Trophoblast cell (in vitro differentiated cells and primary cell): ENCODE data around the gene TRIM65.

Source experiments
- DNase-seq, 2 donors: peaks; one replicate each; pipeline ENCODE4 v3.0.0-alpha.2; 2016
- H2AFZ ChIP-seq: 2 replicates; pipeline ENCODE4 v1.6.1; 2013; ENCODE audit warnings: low read length, moderate library complexity, mild to moderate bottlenecking; ENCODE audit not compliant: insufficient read depth, poor library complexity
- H2AK5ac ChIP-seq: 2 replicates; pipeline ENCODE4 v1.6.1; 2013; ENCODE audit warnings: mild to moderate bottlenecking, low read length
- H2BK120ac ChIP-seq: 2 replicates; pipeline ENCODE4 v1.6.1; 2013; ENCODE audit warnings: low read length, mild to moderate bottlenecking, moderate library complexity; ENCODE audit not compliant: insufficient read depth, poor library complexity
- H2BK12ac ChIP-seq: 2 replicates; pipeline ENCODE4 v1.6.1; 2013; ENCODE audit warnings: mild to moderate bottlenecking, low read length, moderate library complexity
- H2BK5ac ChIP-seq: 2 replicates; pipeline ENCODE4 v1.6.1; 2013; ENCODE audit warnings: low read length, low read depth, moderate library complexity, mild to moderate bottlenecking; ENCODE audit not compliant: poor library complexity
- H3K14ac ChIP-seq: 2 replicates; pipeline ENCODE4 v1.6.1; 2013; ENCODE audit warnings: mild to moderate bottlenecking, low read length
- H3K18ac ChIP-seq: 2 replicates; pipeline ENCODE4 v1.6.1; 2013; ENCODE audit warnings: mild to moderate bottlenecking, low read length
- H3K23ac ChIP-seq: 2 replicates; pipeline ENCODE4 v1.6.1; 2013; ENCODE audit warnings: low read length
- H3K27ac ChIP-seq: 2 replicates; pipeline ENCODE4 v1.5.1; 2013; ENCODE audit warnings: low read depth, mild to moderate bottlenecking, inconsistent platforms, low read length, moderate library complexity
- H3K27me3 ChIP-seq: 2 replicates; pipeline ENCODE4 v1.6.1; 2013; ENCODE audit warnings: inconsistent platforms, mild to moderate bottlenecking, low read length, moderate library complexity; ENCODE audit not compliant: insufficient read depth
- H3K36me3 ChIP-seq, 2 experiments: 1 replicate in 1 of 2; 2 replicates in 1 of 2; pipeline ENCODE4 v1.6.1; 2013; ENCODE audit warnings: low read length in 2 of 2, mild to moderate bottlenecking in 2 of 2, moderate library complexity in 1 of 2; ENCODE audit not compliant: insufficient read depth in 2 of 2, control insufficient read depth in 1 of 2
- H3K4ac ChIP-seq: 2 replicates; pipeline ENCODE4 v1.6.1; 2013; ENCODE audit warnings: low read depth, mild to moderate bottlenecking, low read length, moderate library complexity
- H3K4me1 ChIP-seq, 2 experiments: 1 replicate in 1 of 2; 2 replicates in 1 of 2; pipeline ENCODE4 v1.6.1; 2013; ENCODE audit warnings: low read length in 2 of 2, mild to moderate bottlenecking in 2 of 2, moderate library complexity in 1 of 2; ENCODE audit not compliant: insufficient read depth in 2 of 2, control insufficient read depth in 1 of 2
- H3K4me2 ChIP-seq: 2 replicates; pipeline ENCODE4 v1.6.1; 2013; ENCODE audit warnings: inconsistent platforms, mild to moderate bottlenecking, low read length, moderate library complexity
- H3K4me3 ChIP-seq: 2 replicates; pipeline ENCODE4 v1.5.1; 2013; ENCODE audit warnings: mild to moderate bottlenecking, low read depth, low read length, inconsistent platforms
- H3K79me1 ChIP-seq: one replicate; pipeline ENCODE4 v1.6.1; 2013; ENCODE audit warnings: low read length
- H3K79me2 ChIP-seq: 2 replicates; pipeline ENCODE4 v1.6.1; 2013; ENCODE audit warnings: low read length, mild to moderate bottlenecking; ENCODE audit not compliant: control insufficient read depth, insufficient read depth, poor library complexity
- H3K9ac ChIP-seq: 2 replicates; pipeline ENCODE4 v1.6.1; 2013; ENCODE audit warnings: mild to moderate bottlenecking, low read length
- H3K9me3 ChIP-seq: 2 replicates; pipeline ENCODE4 v1.6.1; 2013; ENCODE audit warnings: low read depth, mild to moderate bottlenecking, control low read depth, inconsistent platforms, low read length; ENCODE audit not compliant: insufficient read depth
- H4K12ac ChIP-seq: 2 replicates; pipeline ENCODE4 v1.6.1; 2013; ENCODE audit warnings: low read depth, mild to moderate bottlenecking, low read length, moderate library complexity
- H4K8ac ChIP-seq: 2 replicates; pipeline ENCODE4 v1.6.1; 2013; ENCODE audit warnings: low read depth, mild to moderate bottlenecking, low read length, moderate library complexity
- H4K91ac ChIP-seq: one replicate; pipeline ENCODE4 v1.6.1; 2013; ENCODE audit warnings: low read depth, mild to moderate bottlenecking, low read length, moderate library complexity
- WGBS: extraction: QIAGEN DNeasy Blood & Tissue Kit; methylation state at CpG from one replicate; pipeline ENCODE4 v1.1.7; 2013; ENCODE audit warnings: missing lambda C conversion rate; ENCODE audit not compliant: insufficient read length, insufficient coverage; ENCODE audit errors: extremely low coverage; 5-methylcytosine and 5-hydroxymethylcytosine counted together

The TRIM65 gene

DNA sequence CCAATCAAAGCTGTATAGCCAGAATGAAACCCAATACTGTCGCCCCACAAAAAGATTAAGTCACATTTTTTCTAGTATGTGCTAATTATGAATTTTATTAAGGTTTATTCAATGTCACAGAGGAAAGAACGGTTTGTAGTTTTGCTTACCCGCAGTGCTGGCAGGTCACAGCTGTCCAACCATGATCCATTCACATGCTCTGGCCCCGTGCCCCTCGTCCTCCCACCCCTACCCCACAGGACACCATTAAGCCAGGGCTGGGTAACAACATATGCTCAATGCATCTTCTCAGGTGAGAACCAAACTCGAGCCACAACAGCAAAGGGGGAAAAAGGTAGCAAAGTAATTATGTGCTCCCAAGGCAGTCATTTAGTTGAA lies 44.7 kb upstream of the TRIM65 start:
- Histone ChIP-seq H3K4me2 (peak overlapping the region; percentile 68), H2BK120ac (no peak overlapping the region), H3K79me2 (peaks cover 3% of the 10 kb centered on the region), H3K9me3 (no peaks in the 10 kb centered on the region), H3K4ac (no peak overlapping the region), H3K4me3 (no peak overlapping the region), H3K23ac (no peak overlapping the region), H3K27me3 (no peaks in the 10 kb centered on the region), H3K14ac (no peak overlapping the region), H2BK5ac (no peak overlapping the region), H4K8ac (no peak overlapping the region), H3K27ac (no peak overlapping the region), H2AK5ac (no peak overlapping the region), H3K4me1 (no peaks in the 10 kb centered on the region), H3K18ac (no peak overlapping the region), H4K91ac (no peak overlapping the region), H2AFZ (no peak overlapping the region), H2BK12ac (no peak overlapping the region), H4K12ac (no peak overlapping the region), H3K9ac (no peak overlapping the region), H3K79me1 (peaks cover 4% of the 10 kb centered on the region), H3K36me3 (peaks cover 8 to 14% of the 10 kb centered on the region in 2 experiments)
- WGBS, result no CpG with 5 or more reads among the region's 6 CpGs
- DNase-seq, result peak in 1 of 2 donors; percentile 13

DNA sequence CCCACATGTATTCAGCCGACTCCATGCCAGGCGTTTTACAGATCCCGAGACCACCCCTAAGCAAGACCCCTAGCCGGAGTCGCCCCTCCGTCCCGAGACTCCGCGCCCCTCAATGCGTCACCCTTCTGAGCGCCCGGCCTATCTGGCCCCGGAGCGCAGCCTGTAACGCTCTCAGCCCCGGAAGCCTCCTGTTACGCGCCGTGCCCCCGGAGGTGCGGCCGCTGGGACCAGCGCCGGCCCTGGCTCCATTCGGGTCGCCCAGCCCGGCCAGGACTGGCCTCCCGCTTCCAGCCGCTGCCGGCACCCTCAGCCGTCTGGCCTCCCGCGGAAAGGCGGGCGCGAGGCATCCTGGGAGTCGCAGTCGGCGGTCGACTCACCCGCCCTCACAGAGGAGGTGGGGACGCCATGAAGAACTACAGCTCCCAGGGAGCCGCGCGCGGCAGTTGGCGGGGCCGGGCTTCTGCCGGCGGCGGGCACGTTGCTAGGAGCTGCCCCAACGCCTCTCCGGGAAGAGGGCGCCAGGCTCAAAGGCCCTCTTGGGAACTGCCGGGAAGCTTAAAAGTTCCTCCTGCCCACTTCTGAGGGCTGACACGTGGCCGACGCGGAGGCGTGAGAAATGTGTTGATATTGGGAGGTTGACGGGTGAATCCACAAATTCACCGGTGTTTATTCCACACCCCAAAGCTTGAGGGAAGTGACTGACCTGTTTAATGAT lies 44.1 kb upstream of the TRIM65 start, which contains the start of gene FBF1:
Gene FBF1, minus strand, starts transcription at position 316 of the 715 bp plus-strand sequence. CDS start 2,893 bp downstream, outside the sequence.
- H4K12ac ChIP-seq, result peak within 1 kb of the TSS; percentile 85
- H3K79me2 ChIP-seq, result peaks cover 3% of the 10 kb centered on the region
- H2BK5ac ChIP-seq, result peak within 1 kb of the TSS; percentile 77
- peak within 1 kb of the TSS; percentile 93 for H3K14ac ChIP-seq
- H3K23ac ChIP-seq, result no peak within 1 kb of the TSS
- H2BK12ac ChIP-seq, result no peak within 1 kb of the TSS
- peak within 1 kb of the TSS; percentile 85 for H4K91ac ChIP-seq
- H2BK120ac ChIP-seq, result peak within 1 kb of the TSS; percentile 65
- H3K36me3 ChIP-seq, result peaks cover 8 to 10% of the 10 kb centered on the region in 2 experiments
- H3K4me3 ChIP-seq, result peak within 1 kb of the TSS; percentile 86
- peak within 1 kb of the TSS; percentile 84 for H2AFZ ChIP-seq
- H3K18ac ChIP-seq, result peak within 1 kb of the TSS; percentile 88
- peak within 1 kb of the TSS; percentile 28 for H3K27ac ChIP-seq
- peak within 1 kb of the TSS; percentile 38 for H3K4ac ChIP-seq
- peak within 1 kb of the TSS; percentile 93 for H3K4me2 ChIP-seq
- peaks cover 4% of the 10 kb centered on the region for H3K79me1 ChIP-seq
- no peaks in the 10 kb centered on the region for H3K9me3 ChIP-seq
- peak within 1 kb of the TSS; percentile 90 for H3K9ac ChIP-seq
- H3K27me3 ChIP-seq, result no peaks in the 10 kb centered on the region
- peak; percentile 97 to 98 for DNase-seq
- WGBS, result no CpG with 5 or more reads among the region's 63 CpGs
- H4K8ac ChIP-seq, result peak within 1 kb of the TSS; percentile 88
- H2AK5ac ChIP-seq, result peak within 1 kb of the TSS; percentile 75
- H3K4me1 ChIP-seq, result no peaks in the 10 kb centered on the region

- H3K9ac ChIP-seq, result no peak overlapping the region
- no peak overlapping the region for H2BK12ac ChIP-seq
- no peak overlapping the region for H3K27ac ChIP-seq
- H3K4me3 ChIP-seq, result no peak overlapping the region
- no peak overlapping the region for H3K4me2 ChIP-seq
- H4K91ac ChIP-seq, result no peak overlapping the region
- no peaks in the 10 kb centered on the region for H3K36me3 ChIP-seq
- peaks cover 3% of the 10 kb centered on the region for H3K79me2 ChIP-seq
- no peak overlapping the region for H2AFZ ChIP-seq
- no peak overlapping the region for H2BK5ac ChIP-seq
- WGBS, result no CpG with 5 or more reads among the region's 13 CpGs
- H2BK120ac ChIP-seq, result no peak overlapping the region
- no peak overlapping the region for H4K12ac ChIP-seq
- no peak overlapping the region for H3K18ac ChIP-seq
- H4K8ac ChIP-seq, result no peak overlapping the region
- no peaks in the 10 kb centered on the region for H3K9me3 ChIP-seq
- no peak overlapping the region for H3K23ac ChIP-seq
- H3K27me3 ChIP-seq, result no peaks in the 10 kb centered on the region
- H2AK5ac ChIP-seq, result no peak overlapping the region
- H3K79me1 ChIP-seq, result peaks cover 4% of the 10 kb centered on the region
- H3K14ac ChIP-seq, result no peak overlapping the region
- H3K4ac ChIP-seq, result no peak overlapping the region
- DNase-seq, result no peak
- peaks cover 0 to 5% of the 10 kb centered on the region in 2 experiments for H3K4me1 ChIP-seq
These were observed 40.9 kb upstream of the TRIM65 start for GRCh38 chr17:75937652-75938051.

DNA sequence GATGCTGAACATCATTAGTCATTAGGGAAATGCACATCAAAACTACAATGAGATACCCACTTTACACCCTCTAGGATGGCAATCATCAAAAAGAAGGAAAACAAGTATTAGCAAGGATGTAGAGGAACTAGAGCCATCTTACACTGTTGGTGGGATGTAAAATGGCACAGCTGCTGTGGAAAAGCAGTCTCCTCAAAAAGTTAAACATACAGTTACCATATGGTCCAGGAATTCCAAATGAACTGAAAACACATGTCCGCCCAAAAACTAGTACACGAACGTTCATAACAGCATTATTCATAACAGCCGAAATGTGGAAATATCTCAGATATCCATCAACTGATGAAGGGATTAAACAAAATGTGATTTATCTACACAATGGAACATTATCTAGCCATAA lies 37.1 kb upstream of the TRIM65 start:
- H3K27ac ChIP-seq, result no peak overlapping the region
- no peak overlapping the region for H2BK5ac ChIP-seq
- no peak overlapping the region for H3K4me2 ChIP-seq
- no peak overlapping the region for H4K12ac ChIP-seq
- H2AK5ac ChIP-seq, result no peak overlapping the region
- peak in 1 of 2 donors; percentile 20 for DNase-seq
- H3K36me3 ChIP-seq, result no peaks in the 10 kb centered on the region
- no peak overlapping the region for H4K8ac ChIP-seq
- H3K9me3 ChIP-seq, result no peaks in the 10 kb centered on the region
- no peaks in the 10 kb centered on the region for H3K27me3 ChIP-seq
- H3K79me1 ChIP-seq, result no peaks in the 10 kb centered on the region
- H3K14ac ChIP-seq, result no peak overlapping the region
- H4K91ac ChIP-seq, result no peak overlapping the region
- H3K79me2 ChIP-seq, result no peaks in the 10 kb centered on the region
- peaks cover 0 to 5% of the 10 kb centered on the region in 2 experiments for H3K4me1 ChIP-seq
- H2BK120ac ChIP-seq, result no peak overlapping the region
- H2BK12ac ChIP-seq, result no peak overlapping the region
- no peak overlapping the region for H3K9ac ChIP-seq
- H3K23ac ChIP-seq, result no peak overlapping the region
- WGBS, result no CpG with 5 or more reads among the region's 4 CpGs
- no peak overlapping the region for H3K4ac ChIP-seq
- no peak overlapping the region for H3K18ac ChIP-seq
- H3K4me3 ChIP-seq, result no peak overlapping the region
- no peak overlapping the region for H2AFZ ChIP-seq
